Brain microvascular endothelial cell (primary cell): ENCODE data around the gene COLQ.

Experiments used
- DNase-seq: peaks from one replicate; pipeline ENCODE4 v3.0.0-alpha.2; 2020
- H3K27ac ChIP-seq: fragments of 250-450 bp; sonication (Bioruptor Pico); 2 replicates; pipeline ENCODE4 v1.5.1; 2020; ENCODE audit warnings: mild to moderate bottlenecking, moderate library complexity
- H3K27me3 ChIP-seq: fragments of 250-450 bp; sonication (Bioruptor Pico); replicated peaks from 2 replicates; pipeline ENCODE4 v1.5.1; 2020; ENCODE audit warnings: mild to moderate bottlenecking
- H3K36me3 ChIP-seq: fragments of 250-450 bp; sonication (Bioruptor Pico); replicated peaks from 2 replicates; pipeline ENCODE4 v1.5.1; 2020; ENCODE audit warnings: mild to moderate bottlenecking
- H3K4me3 ChIP-seq: 2 replicates; pipeline ENCODE4 v1.5.1; 2011; ENCODE audit warnings: low read depth, mild to moderate bottlenecking, control low read depth, low read length, moderate library complexity
- in situ Hi-C: cut with HindIII; loops from 2 replicates; pipeline ENCODE4 v1.10.0; 2017; ENCODE audit warnings: low sequenced_read_pairs, low pct_ligation_motif_present
- TF ChIP-seq, protein P1 (sequence below): IDR thresholded peaks from 2 replicates; pipeline ENCODE4 v1.5.1; 2011; ENCODE audit warnings: low read depth, mild to moderate bottlenecking, moderate library complexity, low read length, control low read depth, inconsistent platforms; ENCODE audit errors: missing control alignments

COLQ gene

DNA sequence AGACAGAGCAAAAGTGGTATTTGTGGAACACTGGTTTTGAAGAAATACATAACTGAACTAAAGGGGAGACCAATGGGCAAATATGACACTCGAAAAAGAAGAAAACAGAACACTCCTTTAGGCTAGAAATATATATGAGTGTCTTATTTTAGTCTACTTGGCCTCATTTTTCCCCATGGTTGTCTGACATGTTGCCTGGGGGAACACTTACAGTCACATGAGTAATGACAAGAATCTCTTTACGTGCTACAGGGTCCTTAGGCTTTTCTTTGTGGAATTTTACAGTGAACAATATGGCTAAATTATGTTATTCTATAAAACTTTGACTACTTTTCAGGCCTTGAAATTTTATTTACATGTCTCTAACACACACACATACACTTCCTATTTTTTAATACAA is 111.7 kb downstream of the COLQ start:
- Histone ChIP-seq H3K27me3 (no peaks in the 10 kb centered on the region), H3K36me3 (peaks cover 17% of the 10 kb centered on the region), H3K27ac (no peak overlapping the region), H3K4me3 (no peak overlapping the region)
- in situ Hi-C loops, result no loop called here
- no peak for DNase-seq
- TF ChIP-seq, protein P1, sequence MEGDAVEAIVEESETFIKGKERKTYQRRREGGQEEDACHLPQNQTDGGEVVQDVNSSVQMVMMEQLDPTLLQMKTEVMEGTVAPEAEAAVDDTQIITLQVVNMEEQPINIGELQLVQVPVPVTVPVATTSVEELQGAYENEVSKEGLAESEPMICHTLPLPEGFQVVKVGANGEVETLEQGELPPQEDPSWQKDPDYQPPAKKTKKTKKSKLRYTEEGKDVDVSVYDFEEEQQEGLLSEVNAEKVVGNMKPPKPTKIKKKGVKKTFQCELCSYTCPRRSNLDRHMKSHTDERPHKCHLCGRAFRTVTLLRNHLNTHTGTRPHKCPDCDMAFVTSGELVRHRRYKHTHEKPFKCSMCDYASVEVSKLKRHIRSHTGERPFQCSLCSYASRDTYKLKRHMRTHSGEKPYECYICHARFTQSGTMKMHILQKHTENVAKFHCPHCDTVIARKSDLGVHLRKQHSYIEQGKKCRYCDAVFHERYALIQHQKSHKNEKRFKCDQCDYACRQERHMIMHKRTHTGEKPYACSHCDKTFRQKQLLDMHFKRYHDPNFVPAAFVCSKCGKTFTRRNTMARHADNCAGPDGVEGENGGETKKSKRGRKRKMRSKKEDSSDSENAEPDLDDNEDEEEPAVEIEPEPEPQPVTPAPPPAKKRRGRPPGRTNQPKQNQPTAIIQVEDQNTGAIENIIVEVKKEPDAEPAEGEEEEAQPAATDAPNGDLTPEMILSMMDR, result no peak

DNA sequence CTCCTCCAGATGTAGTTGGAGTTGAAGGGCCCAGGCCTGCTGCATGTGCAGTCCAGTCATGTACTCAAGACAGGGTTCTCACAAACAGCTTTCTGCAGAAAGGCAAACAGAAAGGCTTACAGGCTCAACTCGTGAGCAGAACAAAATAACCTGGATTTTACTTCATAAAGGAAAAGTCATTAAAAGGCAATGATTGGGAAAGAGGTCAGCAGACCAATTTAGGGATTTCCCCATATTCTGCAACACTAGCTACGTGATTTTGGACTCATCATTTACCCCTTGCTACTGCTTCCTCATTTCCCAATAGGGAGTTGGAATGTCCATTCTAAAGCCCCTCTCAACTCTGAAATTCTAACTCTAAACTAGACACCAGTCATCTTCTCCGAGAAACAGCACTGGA is 112.3 kb downstream of the COLQ start:
- H3K27ac ChIP-seq, result no peak overlapping the region
- no peak for DNase-seq

DNA sequence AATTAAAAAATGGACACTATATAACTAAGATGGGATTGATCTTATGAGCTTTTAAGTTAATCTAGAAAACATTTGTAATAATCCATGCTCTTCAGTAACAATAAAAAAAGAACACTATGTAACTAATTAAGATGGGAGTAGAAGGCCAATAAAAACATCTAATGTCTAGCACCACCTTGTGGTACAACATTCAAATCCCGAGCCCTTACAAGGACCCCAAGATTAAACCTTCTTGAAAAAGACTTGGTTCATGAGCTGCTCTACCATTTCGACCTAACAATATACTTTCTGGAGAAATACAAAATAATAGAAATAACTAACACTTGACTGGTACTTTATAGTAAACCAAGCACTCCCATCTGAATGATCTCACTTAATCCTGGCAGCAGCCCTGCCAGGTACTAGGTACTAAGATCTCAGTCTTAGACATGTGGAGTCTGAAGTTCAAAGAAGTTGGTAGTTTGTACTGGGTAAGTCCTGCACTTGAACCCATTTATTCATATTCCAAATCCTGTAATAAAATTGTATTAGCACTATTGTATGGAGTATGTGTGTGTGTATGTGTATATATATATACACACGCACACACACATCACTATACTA is 116.0 kb downstream of the COLQ start:
- H3K36me3 ChIP-seq, result peaks cover under 1% of the 10 kb centered on the region
- H3K27me3 ChIP-seq, result no peaks in the 10 kb centered on the region
- TF ChIP-seq, protein P1, result peak; percentile 63
- no peak overlapping the region for H3K4me3 ChIP-seq
- peak; percentile 40 for DNase-seq
- H3K27ac ChIP-seq, result no peak overlapping the region
- in situ Hi-C loops, result no loop called here

More for the DNA sequence above, 112.3 kb downstream of the COLQ start:
- in situ Hi-C loops, result no loop called here
- Histone ChIP-seq H3K27me3 (no peaks in the 10 kb centered on the region), H3K4me3 (no peak overlapping the region), H3K36me3 (peaks cover 14% of the 10 kb centered on the region)
- TF ChIP-seq, protein P1, result no peak

DNA sequence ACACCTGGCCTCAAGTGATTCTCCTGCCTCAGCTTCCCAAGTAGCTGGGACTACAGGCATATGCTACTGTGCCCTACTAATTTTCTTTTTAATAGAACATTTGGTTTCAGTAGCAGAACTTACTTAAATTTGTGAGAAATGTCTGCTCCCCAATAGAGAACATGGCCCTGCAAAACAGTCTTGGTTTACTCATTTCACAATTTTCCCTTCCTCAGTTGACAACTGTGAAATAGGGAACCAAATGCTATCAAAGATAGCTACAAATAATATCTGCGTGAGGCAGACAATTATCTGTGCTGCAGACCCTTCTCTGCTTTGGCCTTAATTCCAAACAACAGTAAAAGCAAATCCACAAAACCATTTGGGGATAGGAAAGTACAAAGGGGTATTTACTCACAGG is 116.7 kb downstream of the COLQ start:
- no peak for DNase-seq
- TF ChIP-seq, protein P1, result no peak
- no peak overlapping the region for H3K27ac ChIP-seq
- H3K27me3 ChIP-seq, result no peaks in the 10 kb centered on the region
- no peak overlapping the region for H3K4me3 ChIP-seq
- H3K36me3 ChIP-seq, result no peaks in the 10 kb centered on the region
- in situ Hi-C loops, result no loop called here

DNA sequence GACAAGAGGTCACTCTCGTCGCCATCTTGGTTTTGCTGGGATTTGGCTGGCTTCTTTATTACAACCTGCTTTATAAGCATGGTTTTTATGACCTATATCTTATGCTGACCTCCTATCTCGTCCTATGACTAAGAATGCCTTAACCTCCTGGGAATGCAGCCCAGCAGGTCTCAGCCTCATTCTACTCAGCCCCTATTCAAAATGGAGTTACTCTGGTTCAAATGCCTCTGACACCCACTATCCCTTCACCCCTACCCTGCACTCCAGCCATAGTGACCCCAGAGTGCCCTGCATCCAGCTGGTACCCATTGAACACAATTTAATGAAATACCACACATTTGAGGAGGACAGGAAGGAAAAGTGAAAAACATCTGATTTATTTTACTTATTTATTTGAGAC is 117.5 kb downstream of the COLQ start:
- Histone ChIP-seq H3K27ac (no peak overlapping the region), H3K36me3 (no peaks in the 10 kb centered on the region), H3K27me3 (no peaks in the 10 kb centered on the region), H3K4me3 (no peak overlapping the region)
- DNase-seq, result no peak
- TF ChIP-seq, protein P1, result no peak
- in situ Hi-C loops, result no loop called here

DNA sequence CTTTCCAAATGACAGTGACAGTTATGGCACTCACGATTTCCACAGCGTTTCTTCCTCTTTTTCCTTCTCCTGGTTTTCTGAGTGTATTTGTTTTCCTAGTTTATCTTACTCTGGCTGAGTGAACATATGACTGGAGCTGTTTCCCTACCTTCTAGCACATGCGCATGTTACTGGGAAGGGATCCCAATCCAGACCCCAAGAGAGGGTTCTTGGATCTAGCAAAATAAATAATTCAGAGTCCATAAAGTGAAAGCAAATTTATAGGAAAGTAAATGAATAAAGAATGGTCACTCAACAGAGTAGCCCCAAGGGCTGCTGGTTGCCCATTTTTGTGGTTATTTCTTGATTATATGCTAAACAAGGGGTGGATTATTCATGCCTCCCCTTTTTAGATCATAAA is 118.0 kb downstream of the COLQ start:
- Histone ChIP-seq H3K27ac (no peak overlapping the region), H3K4me3 (no peak overlapping the region), H3K36me3 (no peaks in the 10 kb centered on the region), H3K27me3 (no peaks in the 10 kb centered on the region)
- TF ChIP-seq, protein P1, result no peak
- no peak for DNase-seq
- in situ Hi-C loops, result no loop called here
